HG03460 (cell line): ENCODE data around the gene KREMEN2.

Experiments
- ATAC-seq: cut with Tn5 transposase; IDR thresholded peaks from one replicate; pipeline ENCODE4 v1.9.1; 2021; ENCODE audit not compliant: unreplicated experiment

KREMEN2 gene

GRCh38 chr16:2964475-2965336 lies 631 bp downstream of the KREMEN2 start:
- no peak for ATAC-seq

- ATAC-seq: no peak
These were observed 2.1 kb downstream of the KREMEN2 start for GRCh38 chr16:2966043-2966807.

- ATAC-seq: no peak
These were observed 2.7 kb downstream of the KREMEN2 start for GRCh38 chr16:2966808-2967191.

- no peak for ATAC-seq
These were observed 3.1 kb downstream of the KREMEN2 start for GRCh38 chr16:2967211-2967631.

GRCh38 chr16:2967721-2968161 lies 3.7 kb downstream of the KREMEN2 start:
- ATAC-seq: no peak

- no peak for ATAC-seq
These were observed 4.3 kb downstream of the KREMEN2 start for GRCh38 chr16:2968368-2968737.

- peak; percentile 61 for ATAC-seq
These were observed 4.9 kb downstream of the KREMEN2 start, which contains the start of gene PAQR4 for GRCh38 chr16:2968738-2969544. PAQR4 (plus strand) TSS chr16:2969348; CDS start chr16:2969675, 327 bp downstream.

- peak; percentile 37 for ATAC-seq
These were observed 5.8 kb downstream of the KREMEN2 start for GRCh38 chr16:2969545-2970521.

- ATAC-seq: no peak
These were observed 6.5 kb downstream of the KREMEN2 start for GRCh38 chr16:2970563-2970962.

- ATAC-seq: no peak
These were observed 7.3 kb downstream of the KREMEN2 start for GRCh38 chr16:2971134-2971984.

- no peak for ATAC-seq
These were observed 8.1 kb downstream of the KREMEN2 start for GRCh38 chr16:2971985-2972784.

- no peak for ATAC-seq
These were observed 9.0 kb downstream of the KREMEN2 start for GRCh38 chr16:2973093-2973492.

GRCh38 chr16:2973605-2974318 lies 9.7 kb downstream of the KREMEN2 start:
- no peak for ATAC-seq

GRCh38 chr16:2974319-2975056 lies 10.4 kb downstream of the KREMEN2 start:
- ATAC-seq: no peak

GRCh38 chr16:2975161-2975795 lies 11.2 kb downstream of the KREMEN2 start:
- no peak for ATAC-seq

- ATAC-seq: no peak
These were observed 12.1 kb downstream of the KREMEN2 start for GRCh38 chr16:2976201-2976600.
